HCT116 (cell line): ENCODE data around the gene SULT2B1.

Experiments used
- ELF1 ChIP-seq: IDR thresholded peaks from 2 replicates; pipeline ENCODE4 v1.6.1; 2012; ENCODE audit warnings: low read depth, borderline replicate concordance
- EZH2 ChIP-seq: fragments of 200-600 bp; sonication (generic); IDR thresholded peaks from 2 replicates; pipeline ENCODE4 v1.6.1; 2017; ENCODE audit warnings: antibody characterized with exemption, mixed run types
- JUND ChIP-seq: IDR thresholded peaks from 2 replicates; pipeline ENCODE4 v1.6.1; 2012
- POLR2A ChIP-seq: IDR thresholded peaks from 2 replicates; pipeline ENCODE4 v1.7.0; 2011; ENCODE audit warnings: borderline replicate concordance; ENCODE audit not compliant: insufficient read depth, insufficient read length; ENCODE audit errors: extremely low read depth
- POLR2AphosphoS5 ChIP-seq: IDR thresholded peaks from 2 replicates; pipeline ENCODE4 v1.6.1; 2011; ENCODE audit warnings: mild to moderate bottlenecking, low read depth, low read length, moderate library complexity
- RAD21 ChIP-seq: IDR thresholded peaks from 2 replicates; pipeline ENCODE4 v1.6.1; 2012; ENCODE audit warnings: low read depth, mild to moderate bottlenecking
- SP1 ChIP-seq: IDR thresholded peaks from 2 replicates; pipeline ENCODE4 v1.6.1; 2012; ENCODE audit warnings: low read depth
- TCF7L2 ChIP-seq: IDR thresholded peaks from 2 replicates; pipeline ENCODE4 v1.7.0; 2011; ENCODE audit warnings: borderline replicate concordance, inconsistent platforms; ENCODE audit not compliant: insufficient read depth, insufficient read length; ENCODE audit errors: extremely low read depth
- YY1 ChIP-seq: IDR thresholded peaks from 2 replicates; pipeline ENCODE4 v1.6.1; 2011; ENCODE audit warnings: low read length, low read depth, moderate library complexity, mild to moderate bottlenecking; ENCODE audit not compliant: insufficient replicate concordance; ENCODE audit errors: extremely low read depth
- TF ChIP-seq, protein P1 (sequence below): IDR thresholded peaks from 2 replicates; pipeline ENCODE4 v1.6.1; 2012
- TF ChIP-seq, protein P2 (sequence below), 3 experiments: fragments of 200-600 bp in 1 of 3; sonication (generic) in 1 of 3; IDR thresholded peaks in 2 of 3; conservative IDR thresholded peaks in 1 of 3; 2 replicates each; pipeline ENCODE4 v1.5.1; 2012 to 2017; ENCODE audit warnings: low read depth in 2 of 3, low read length in 2 of 3, antibody characterized with exemption in 1 of 3, borderline replicate concordance in 1 of 3, control low read depth in 1 of 3, mild to moderate bottlenecking in 1 of 3, mixed read lengths in 1 of 3, mixed run types in 1 of 3, moderate library complexity in 1 of 3; ENCODE audit not compliant: insufficient read depth in 1 of 3
- TF ChIP-seq, protein P3 (sequence below): IDR thresholded peaks from 2 replicates; pipeline ENCODE4 v1.6.1; 2012; ENCODE audit warnings: low read depth

DNA sequence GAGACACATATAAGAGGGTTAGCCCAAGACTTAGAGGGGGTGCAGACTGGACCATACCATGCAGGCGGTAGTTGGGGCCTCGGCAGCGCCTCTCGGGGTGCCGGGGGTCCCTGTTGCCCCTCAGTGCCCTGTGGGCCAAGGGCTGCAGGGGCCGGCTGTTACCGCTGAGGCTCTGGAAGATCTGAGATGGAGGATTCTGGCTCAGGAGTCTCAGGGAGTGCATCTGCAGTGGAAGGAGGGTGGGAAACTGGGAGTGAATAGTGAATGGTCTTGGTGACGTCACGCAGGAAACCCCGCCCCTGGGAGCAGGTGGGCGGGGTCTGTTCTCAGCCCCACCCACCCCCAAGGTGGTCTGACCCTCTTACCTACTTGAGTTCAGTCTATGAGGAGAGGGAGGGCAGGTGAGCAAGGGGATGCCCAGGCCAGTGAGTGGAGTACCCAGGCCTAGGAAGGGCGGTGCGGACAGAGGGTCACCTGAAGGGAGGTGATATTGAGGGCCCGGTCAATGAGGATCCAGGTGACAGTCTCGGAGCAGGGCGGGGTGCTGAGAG lies 86.9 kb downstream of the SULT2B1 start:
- TF ChIP-seq, protein P1, sequence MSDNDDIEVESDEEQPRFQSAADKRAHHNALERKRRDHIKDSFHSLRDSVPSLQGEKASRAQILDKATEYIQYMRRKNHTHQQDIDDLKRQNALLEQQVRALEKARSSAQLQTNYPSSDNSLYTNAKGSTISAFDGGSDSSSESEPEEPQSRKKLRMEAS, result no peak
- TF ChIP-seq EZH2 (no peak), TCF7L2 (no peak), SP1 (no peak), POLR2A (no peak), POLR2AphosphoS5 (no peak; the same call in 1 of the 2 replicates), JUND (no peak), RAD21 (no peak), YY1 (no peak), ELF1 (no peak)
- TF ChIP-seq, protein P2, sequence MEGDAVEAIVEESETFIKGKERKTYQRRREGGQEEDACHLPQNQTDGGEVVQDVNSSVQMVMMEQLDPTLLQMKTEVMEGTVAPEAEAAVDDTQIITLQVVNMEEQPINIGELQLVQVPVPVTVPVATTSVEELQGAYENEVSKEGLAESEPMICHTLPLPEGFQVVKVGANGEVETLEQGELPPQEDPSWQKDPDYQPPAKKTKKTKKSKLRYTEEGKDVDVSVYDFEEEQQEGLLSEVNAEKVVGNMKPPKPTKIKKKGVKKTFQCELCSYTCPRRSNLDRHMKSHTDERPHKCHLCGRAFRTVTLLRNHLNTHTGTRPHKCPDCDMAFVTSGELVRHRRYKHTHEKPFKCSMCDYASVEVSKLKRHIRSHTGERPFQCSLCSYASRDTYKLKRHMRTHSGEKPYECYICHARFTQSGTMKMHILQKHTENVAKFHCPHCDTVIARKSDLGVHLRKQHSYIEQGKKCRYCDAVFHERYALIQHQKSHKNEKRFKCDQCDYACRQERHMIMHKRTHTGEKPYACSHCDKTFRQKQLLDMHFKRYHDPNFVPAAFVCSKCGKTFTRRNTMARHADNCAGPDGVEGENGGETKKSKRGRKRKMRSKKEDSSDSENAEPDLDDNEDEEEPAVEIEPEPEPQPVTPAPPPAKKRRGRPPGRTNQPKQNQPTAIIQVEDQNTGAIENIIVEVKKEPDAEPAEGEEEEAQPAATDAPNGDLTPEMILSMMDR (IDR thresholded peaks at IDR 0.05 in 2 of 3, conservative IDR thresholded peaks at IDR 0.05 in 1 of 3; ENCODE audit: borderline replicate concordance in 1 of 3, insufficient read depth in 1 of 3, low read depth in 2 of 3, low read length in 2 of 3), result no peak
- TF ChIP-seq, protein P3, sequence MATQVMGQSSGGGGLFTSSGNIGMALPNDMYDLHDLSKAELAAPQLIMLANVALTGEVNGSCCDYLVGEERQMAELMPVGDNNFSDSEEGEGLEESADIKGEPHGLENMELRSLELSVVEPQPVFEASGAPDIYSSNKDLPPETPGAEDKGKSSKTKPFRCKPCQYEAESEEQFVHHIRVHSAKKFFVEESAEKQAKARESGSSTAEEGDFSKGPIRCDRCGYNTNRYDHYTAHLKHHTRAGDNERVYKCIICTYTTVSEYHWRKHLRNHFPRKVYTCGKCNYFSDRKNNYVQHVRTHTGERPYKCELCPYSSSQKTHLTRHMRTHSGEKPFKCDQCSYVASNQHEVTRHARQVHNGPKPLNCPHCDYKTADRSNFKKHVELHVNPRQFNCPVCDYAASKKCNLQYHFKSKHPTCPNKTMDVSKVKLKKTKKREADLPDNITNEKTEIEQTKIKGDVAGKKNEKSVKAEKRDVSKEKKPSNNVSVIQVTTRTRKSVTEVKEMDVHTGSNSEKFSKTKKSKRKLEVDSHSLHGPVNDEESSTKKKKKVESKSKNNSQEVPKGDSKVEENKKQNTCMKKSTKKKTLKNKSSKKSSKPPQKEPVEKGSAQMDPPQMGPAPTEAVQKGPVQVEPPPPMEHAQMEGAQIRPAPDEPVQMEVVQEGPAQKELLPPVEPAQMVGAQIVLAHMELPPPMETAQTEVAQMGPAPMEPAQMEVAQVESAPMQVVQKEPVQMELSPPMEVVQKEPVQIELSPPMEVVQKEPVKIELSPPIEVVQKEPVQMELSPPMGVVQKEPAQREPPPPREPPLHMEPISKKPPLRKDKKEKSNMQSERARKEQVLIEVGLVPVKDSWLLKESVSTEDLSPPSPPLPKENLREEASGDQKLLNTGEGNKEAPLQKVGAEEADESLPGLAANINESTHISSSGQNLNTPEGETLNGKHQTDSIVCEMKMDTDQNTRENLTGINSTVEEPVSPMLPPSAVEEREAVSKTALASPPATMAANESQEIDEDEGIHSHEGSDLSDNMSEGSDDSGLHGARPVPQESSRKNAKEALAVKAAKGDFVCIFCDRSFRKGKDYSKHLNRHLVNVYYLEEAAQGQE, result no peak
